ENCODE data around the gene TBCB.
"Not testable (repeated sequence)": the region's sequence is repeated elsewhere in the genome, so short reads cannot be mapped to it uniquely, and the experiment has no call there.

The TBCB gene

GRCh38 chr19:36101550-36102327 lies 13.5 kb upstream of the TBCB start:
- DNase-seq (ENCODE audit: low read depth in 2 of 2), result no peak

DNA sequence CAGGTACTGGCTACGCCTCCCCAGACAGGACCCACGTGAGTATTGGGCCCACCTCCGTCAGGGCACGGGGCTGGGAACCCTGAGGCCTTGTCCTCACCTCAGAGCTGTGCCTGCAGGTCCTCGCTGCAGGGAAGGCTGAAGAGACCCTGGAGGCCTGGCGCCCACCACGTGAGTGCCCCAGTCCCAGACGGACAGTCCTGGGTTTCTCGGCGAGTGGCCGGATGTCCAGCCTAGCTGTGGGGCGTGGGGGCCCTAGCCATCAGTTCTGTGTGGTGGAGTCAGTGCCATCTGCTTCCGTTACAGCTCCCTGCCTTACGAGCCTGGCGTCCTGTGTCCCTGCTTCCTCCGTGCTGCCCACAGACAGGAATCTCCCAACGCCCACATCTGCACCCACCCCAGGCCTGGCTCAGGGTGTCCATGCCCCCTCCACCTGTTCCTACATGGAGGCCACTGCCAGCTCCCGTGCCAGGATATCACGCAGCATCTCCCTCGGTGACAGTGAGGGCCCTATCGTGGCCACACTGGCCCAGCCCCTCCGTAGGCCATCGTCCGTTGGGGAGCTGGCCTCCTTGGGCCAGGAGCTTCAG lies 12.1 kb upstream of the TBCB start:
- no peak for DNase-seq (ENCODE audit: low read depth in 2 of 2)

DNA sequence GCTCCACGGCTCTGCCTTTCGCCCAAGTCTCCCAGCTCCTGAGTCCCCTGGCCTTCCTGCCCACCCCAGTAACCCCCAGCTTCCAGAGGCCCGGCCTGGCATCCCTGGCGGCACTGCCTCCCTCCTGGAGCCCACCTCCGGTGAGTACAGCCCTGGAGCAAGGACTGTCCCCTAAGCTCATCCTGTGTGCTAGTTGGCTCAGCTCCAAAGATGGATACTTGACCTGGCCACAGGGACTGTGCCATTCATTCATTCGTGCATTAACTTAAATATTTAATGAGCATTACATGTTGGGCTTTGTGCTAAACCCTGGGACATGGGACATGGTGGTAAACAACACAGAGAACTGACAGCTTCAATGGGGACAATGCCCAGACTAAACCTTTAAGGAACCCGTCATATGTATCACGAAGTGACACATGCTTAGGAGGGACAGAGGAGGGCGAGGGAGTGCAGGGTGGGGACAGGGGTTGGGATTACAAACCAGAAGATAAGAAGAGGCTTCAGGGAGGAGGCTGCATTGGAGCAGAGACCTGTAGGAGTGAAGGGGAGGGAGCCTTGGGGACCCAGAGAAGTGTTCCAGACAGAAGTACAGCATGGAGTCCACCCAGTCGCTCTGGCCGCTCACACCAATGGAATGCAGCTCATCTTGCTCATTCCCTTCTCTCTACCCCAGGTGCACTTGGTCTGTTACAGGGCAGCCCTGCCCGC lies 11.3 kb upstream of the TBCB start:
- DNase-seq (ENCODE audit: low read depth in 2 of 2), result no peak

DNA sequence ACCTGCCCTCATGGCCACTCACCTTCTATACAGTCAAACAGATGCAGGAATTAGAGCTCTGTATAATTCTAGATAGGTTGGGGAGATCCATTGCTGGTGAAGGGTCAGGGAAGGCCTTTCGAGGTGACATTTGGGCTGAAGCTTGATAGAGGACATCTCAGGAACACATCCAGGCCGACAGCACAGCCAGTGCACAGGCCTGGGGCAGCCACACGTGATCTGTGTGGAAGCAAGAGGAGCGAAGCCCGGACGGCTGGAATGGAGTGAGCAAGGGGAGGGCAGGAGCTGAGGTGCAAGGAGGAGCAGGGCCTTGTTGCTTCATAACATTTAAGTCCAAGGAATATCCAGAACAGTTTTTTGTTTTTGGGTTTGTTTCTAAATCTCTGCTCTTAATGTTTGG lies 8.8 kb upstream of the TBCB start:
- DNase-seq (ENCODE audit: low read depth in 2 of 2), result no peak

DNA sequence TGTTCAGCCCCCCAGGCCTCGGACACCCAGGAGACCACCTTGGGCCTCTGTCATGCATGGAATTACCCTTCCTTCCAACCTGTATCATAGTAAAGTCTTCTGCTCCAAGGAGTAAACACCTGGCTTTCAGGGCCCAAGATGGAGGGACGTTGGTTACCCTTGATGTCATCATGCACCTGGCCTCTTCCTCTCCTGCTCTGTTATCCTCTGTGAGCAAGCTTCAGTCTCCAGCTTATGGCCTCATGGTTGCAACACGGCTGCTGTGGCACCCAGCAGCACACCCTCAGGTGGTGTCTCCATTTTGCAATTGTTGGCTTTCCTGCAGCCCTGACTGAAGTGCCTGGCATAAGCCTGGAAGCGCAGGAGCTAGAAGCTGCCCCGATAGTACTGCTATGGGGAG lies 8.3 kb upstream of the TBCB start:
- DNase-seq (ENCODE audit: low read depth in 2 of 2), result no peak

GRCh38 chr19:36108684-36109083 lies 6.6 kb upstream of the TBCB start:
- no peak for DNase-seq (ENCODE audit: low read depth in 2 of 2)

GRCh38 chr19:36110487-36111199 lies 4.6 kb upstream of the TBCB start, which contains the start of gene OVOL3:
Gene OVOL3, plus strand, starts transcription at chr19:36111143. Its CDS starts 60 bp downstream, at chr19:36111203.
- DNase-seq (ENCODE audit: low read depth in 2 of 2), result no peak

GRCh38 chr19:36111200-36111539 lies 4.1 kb upstream of the TBCB start:
- DNase-seq (ENCODE audit: low read depth in 2 of 2), result no peak

- DNase-seq (ENCODE audit: low read depth in 2 of 2), result no peak
These were observed 2.6 kb upstream of the TBCB start for GRCh38 chr19:36112678-36113077.

DNA sequence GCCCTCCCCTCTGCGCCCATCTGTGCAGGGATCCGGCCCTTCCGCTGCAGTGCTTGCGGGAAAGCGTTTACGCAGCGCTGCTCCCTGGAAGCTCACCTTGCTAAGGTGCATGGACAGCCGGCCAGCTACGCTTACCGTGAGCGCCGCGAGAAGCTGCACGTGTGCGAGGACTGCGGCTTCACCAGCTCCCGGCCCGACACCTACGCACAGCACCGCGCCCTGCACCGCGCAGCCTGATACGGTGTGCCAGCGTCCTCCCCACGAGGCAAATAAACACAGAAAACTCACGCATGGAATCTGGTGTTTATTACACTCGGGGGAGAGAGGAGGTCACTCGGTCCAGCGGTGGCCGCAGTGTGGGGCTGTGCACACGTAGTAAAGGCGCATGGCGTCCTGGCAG lies 1.8 kb upstream of the TBCB start:
- DNase-seq (ENCODE audit: low read depth in 2 of 2), result no peak

DNA sequence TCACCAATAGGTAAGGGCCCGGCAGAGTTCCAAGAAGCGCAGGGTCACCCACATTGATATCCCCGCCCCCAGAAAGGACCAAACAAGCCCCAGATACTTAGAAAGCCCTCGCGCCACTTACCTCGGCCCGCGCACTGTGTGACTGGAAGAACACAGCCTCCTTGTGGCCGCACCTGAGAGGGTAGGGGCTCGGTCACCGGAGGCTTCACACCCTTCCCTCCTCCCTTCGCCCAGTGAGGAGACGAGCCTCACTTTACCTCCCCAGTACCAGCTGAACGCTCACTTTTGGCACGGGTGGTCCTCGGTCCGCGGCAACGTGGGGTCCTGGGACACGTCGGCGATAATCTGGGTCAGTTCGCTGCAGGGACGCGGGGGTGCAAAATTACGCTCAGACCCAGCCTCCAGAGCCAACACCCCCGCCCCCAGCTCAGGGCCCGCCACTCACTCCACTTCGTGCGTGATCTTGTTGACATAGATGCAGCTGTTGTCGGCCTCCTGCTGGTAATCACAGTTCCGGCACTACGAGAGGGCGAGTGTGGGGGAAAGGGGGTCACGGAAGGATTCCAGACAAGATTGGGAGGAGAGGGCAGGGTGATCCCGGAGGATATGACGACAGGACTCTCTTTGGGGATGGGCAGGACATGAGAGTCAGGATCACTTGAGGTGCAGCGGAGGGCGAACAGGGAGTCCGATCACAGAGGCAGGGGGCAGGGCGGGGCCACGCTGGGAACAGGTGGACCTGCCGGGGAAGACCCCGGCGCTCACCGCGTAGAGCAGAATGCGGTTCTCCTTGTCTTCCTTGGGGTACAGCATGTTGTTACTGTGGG lies 1.2 kb upstream of the TBCB start:
- DNase-seq (ENCODE audit: low read depth in 2 of 2), result peak in 1 of 2 donors; percentile 22

DNA sequence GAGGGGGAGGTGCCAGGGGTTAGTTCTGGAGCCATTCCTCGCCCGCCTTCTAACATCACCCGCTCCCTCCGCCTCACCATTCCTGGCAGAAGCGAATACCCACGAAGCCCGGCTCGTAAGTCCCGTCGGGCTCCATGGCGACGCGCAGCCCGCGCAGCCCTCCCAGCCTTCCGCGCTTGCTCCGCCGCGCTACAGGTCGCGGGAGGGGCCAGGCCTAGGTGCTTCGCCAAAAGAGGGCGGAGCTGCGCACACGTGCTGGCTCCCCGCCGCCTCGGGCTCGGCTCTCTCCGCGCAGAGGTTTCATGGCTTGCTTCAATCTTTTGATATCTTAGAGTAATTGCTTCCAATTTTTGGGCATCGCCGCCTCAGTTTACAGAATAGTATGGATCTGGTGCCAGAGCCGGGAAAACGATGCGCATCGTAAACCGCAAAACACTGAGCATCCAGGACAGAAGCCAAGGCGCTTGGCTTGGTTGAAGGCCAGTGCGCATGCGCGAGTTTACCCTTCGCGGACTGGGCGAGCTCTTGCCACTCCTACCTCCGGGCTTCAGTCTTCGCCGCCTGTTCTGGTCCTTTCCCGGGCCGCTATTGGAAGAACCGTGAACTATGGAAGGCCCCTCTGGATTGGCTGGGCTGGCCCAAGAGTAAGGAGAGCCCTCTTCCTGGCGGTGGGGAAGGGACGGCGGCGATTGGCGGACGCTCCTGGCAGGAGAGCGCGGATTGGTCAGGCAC lies 381 bp upstream of the TBCB start, which contains the start of gene POLR2I:
TSS of gene POLR2I (minus strand) at position 155 of the 732 bp plus-strand sequence. CDS start at position 136, 19 bp downstream.
- DNase-seq (ENCODE audit: low read depth in 2 of 2), result peak; percentile 96 to 98

DNA sequence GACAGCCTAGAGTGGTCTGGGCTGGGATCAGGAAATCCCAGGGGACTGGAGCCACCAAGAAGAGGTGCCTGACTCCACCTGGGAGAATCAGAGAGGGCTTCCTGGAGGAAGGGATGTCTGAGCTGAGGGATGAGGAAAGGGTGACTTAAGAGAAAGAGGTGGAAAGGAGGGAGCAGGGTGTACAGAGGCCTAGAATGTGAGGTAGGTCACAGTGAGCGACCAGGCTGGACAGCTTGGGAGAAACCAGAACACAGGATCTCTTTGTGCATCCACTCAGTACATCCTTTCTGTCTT lies 1.0 kb downstream of the TBCB start:
- DNase-seq (ENCODE audit: low read depth in 2 of 2), result no peak

- DNase-seq (ENCODE audit: low read depth in 2 of 2), result no peak
These were observed 5.1 kb downstream of the TBCB start for GRCh38 chr19:36120092-36120983.

GRCh38 chr19:36120984-36121358 lies 5.7 kb downstream of the TBCB start:
- DNase-seq (ENCODE audit: low read depth in 2 of 2), result no peak

GRCh38 chr19:36121486-36122124 lies 6.3 kb downstream of the TBCB start:
- no peak for DNase-seq (ENCODE audit: low read depth in 2 of 2)

GRCh38 chr19:36125557-36125956 lies 10.3 kb downstream of the TBCB start:
- no peak for DNase-seq (ENCODE audit: low read depth in 2 of 2)

DNA sequence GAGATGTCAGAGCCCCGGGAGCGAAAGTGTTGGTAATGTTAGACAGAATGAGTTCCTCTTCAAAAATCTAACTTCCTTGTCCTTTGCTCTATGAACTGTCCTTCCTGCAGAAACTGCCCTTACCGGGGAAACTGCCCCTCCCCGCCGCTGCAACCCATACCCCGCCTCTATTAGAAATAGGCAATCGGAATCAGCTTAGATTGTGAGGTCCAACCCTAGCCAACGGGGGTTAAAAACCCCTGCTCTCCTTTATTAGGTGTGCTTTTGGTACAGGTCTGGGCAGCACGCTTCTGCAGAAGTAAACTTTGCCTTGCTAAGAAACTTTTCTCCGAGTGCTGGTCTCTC lies 13.1 kb downstream of the TBCB start:
- no peak for DNase-seq (ENCODE audit: low read depth in 2 of 2)

- DNase-seq (ENCODE audit: low read depth in 2 of 2), result not testable (repeated sequence)
These were observed 16.0 kb downstream of the TBCB start for GRCh38 chr19:36131221-36131620.

All from activated CD4-positive, alpha-beta T cell treated with anti-CD3 and anti-CD28 coated beads for 24 hours (primary cell).